ENCODE measurements around the gene ST3GAL6. TPM values are rescaled to one million over a fixed set of nuclear protein-coding genes. Genes with fewer than 3 reads are reported as not detected.
A peak's percentile ranks its signal among the peaks of the same experiment; 100 is the strongest.
"Not testable (repeated sequence)": the region's sequence is repeated elsewhere in the genome, so short reads cannot be mapped to it uniquely, and the experiment has no call there.

Gene ST3GAL6
- total RNA-seq, 1 experiment from 2014 or later: not detected

- no peak for DNase-seq (ENCODE audit: extremely low read depth, low read depth)
These were observed 35.7 kb downstream of the ST3GAL6 start for GRCh38 chr3:98798820-98799219.

GRCh38 chr3:98799479-98799878, 36.3 kb downstream of the ST3GAL6 start:
- no peak for DNase-seq (ENCODE audit: extremely low read depth, low read depth)

GRCh38 chr3:98800401-98800800, 37.3 kb downstream of the ST3GAL6 start:
- no peak for DNase-seq (ENCODE audit: extremely low read depth, low read depth)

- DNase-seq (ENCODE audit: extremely low read depth, low read depth): no peak
These were observed 38.1 kb downstream of the ST3GAL6 start for GRCh38 chr3:98801043-98801747.

GRCh38 chr3:98805571-98805970, 42.4 kb downstream of the ST3GAL6 start:
- no peak for DNase-seq (ENCODE audit: extremely low read depth, low read depth)

- no peak for DNase-seq (ENCODE audit: extremely low read depth, low read depth)
These were observed 43.4 kb downstream of the ST3GAL6 start for GRCh38 chr3:98806521-98806920.

GRCh38 chr3:98807011-98807410, 43.9 kb downstream of the ST3GAL6 start:
- no peak for DNase-seq (ENCODE audit: extremely low read depth, low read depth)

GRCh38 chr3:98807561-98807960, 44.4 kb downstream of the ST3GAL6 start:
- DNase-seq (ENCODE audit: extremely low read depth, low read depth): no peak

GRCh38 chr3:98808071-98808470, 44.9 kb downstream of the ST3GAL6 start:
- no peak for DNase-seq (ENCODE audit: extremely low read depth, low read depth)

GRCh38 chr3:98809557-98809956, 46.4 kb downstream of the ST3GAL6 start:
- no peak for DNase-seq (ENCODE audit: extremely low read depth, low read depth)

- DNase-seq (ENCODE audit: extremely low read depth, low read depth): no peak
These were observed 47.9 kb downstream of the ST3GAL6 start for GRCh38 chr3:98811048-98811447.

- DNase-seq (ENCODE audit: extremely low read depth, low read depth): no peak
These were observed 49.8 kb downstream of the ST3GAL6 start for GRCh38 chr3:98812851-98813374.

GRCh38 chr3:98814817-98815420, 51.8 kb downstream of the ST3GAL6 start:
- DNase-seq (ENCODE audit: extremely low read depth, low read depth): no peak

GRCh38 chr3:98817547-98818041, 54.5 kb downstream of the ST3GAL6 start:
- DNase-seq (ENCODE audit: extremely low read depth, low read depth): peak; percentile 47

- DNase-seq (ENCODE audit: extremely low read depth, low read depth): no peak
These were observed 57.9 kb downstream of the ST3GAL6 start for GRCh38 chr3:98821063-98821462.

- no peak for DNase-seq (ENCODE audit: extremely low read depth, low read depth)
These were observed 60.7 kb downstream of the ST3GAL6 start for GRCh38 chr3:98823791-98824190.

- no peak for DNase-seq (ENCODE audit: extremely low read depth, low read depth)
These were observed 61.1 kb downstream of the ST3GAL6 start for GRCh38 chr3:98824256-98824655.

- DNase-seq (ENCODE audit: extremely low read depth, low read depth): no peak
These were observed 63.0 kb downstream of the ST3GAL6 start for GRCh38 chr3:98826126-98826525.

GRCh38 chr3:98827221-98827920, 64.2 kb downstream of the ST3GAL6 start:
- DNase-seq (ENCODE audit: extremely low read depth, low read depth): no peak

GRCh38 chr3:98829246-98829832, 66.2 kb downstream of the ST3GAL6 start:
- no peak for DNase-seq (ENCODE audit: extremely low read depth, low read depth)

- DNase-seq (ENCODE audit: extremely low read depth, low read depth): not testable (repeated sequence)
These were observed 67.9 kb downstream of the ST3GAL6 start for GRCh38 chr3:98831060-98831459.
